ENCODE measurements around the gene RRP9. TPM values are rescaled to one million over a fixed set of nuclear protein-coding genes. Genes with fewer than 3 reads are reported as not detected.
"Not testable (repeated sequence)": the region's sequence is repeated elsewhere in the genome, so short reads cannot be mapped to it uniquely, and the experiment has no call there.

RRP9 gene
- total RNA-seq, 1 experiment from 2014 or later: 32.3 TPM

DNA sequence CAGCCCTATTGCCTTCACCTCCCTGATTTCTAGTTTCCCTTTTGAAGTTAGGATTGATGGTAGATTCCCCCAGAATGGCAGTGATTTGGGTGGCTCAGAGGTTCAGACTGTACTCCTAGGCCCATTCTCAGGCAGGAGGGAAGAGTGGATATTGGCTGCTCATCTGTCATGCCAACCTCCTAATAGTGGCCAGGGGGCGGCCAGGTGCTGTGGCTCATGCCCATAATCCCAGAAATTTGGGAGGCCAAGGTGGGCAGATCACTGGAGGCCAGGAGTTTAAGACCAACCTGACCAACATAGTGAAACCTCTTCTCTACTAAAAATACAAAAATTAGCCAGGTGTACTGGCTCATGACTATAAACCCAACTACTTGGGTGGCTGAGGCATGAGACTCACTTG is 11.3 kb downstream of the RRP9 start:
- ChIA-PET POLR2A (ENCODE audit: low non-redundant PET) (no interaction called here), CTCF (no interaction called here)
- TF ChIP-seq, protein P1, sequence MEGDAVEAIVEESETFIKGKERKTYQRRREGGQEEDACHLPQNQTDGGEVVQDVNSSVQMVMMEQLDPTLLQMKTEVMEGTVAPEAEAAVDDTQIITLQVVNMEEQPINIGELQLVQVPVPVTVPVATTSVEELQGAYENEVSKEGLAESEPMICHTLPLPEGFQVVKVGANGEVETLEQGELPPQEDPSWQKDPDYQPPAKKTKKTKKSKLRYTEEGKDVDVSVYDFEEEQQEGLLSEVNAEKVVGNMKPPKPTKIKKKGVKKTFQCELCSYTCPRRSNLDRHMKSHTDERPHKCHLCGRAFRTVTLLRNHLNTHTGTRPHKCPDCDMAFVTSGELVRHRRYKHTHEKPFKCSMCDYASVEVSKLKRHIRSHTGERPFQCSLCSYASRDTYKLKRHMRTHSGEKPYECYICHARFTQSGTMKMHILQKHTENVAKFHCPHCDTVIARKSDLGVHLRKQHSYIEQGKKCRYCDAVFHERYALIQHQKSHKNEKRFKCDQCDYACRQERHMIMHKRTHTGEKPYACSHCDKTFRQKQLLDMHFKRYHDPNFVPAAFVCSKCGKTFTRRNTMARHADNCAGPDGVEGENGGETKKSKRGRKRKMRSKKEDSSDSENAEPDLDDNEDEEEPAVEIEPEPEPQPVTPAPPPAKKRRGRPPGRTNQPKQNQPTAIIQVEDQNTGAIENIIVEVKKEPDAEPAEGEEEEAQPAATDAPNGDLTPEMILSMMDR (conservative IDR thresholded peaks at IDR 0.05; ENCODE audit: low read depth, low read length): no peak
- no peak for TF ChIP-seq EZH2 (IDR thresholded peaks at IDR 0.05; ENCODE audit: borderline replicate concordance, low read depth, low read length, poor library complexity, severe bottlenecking)

DNA sequence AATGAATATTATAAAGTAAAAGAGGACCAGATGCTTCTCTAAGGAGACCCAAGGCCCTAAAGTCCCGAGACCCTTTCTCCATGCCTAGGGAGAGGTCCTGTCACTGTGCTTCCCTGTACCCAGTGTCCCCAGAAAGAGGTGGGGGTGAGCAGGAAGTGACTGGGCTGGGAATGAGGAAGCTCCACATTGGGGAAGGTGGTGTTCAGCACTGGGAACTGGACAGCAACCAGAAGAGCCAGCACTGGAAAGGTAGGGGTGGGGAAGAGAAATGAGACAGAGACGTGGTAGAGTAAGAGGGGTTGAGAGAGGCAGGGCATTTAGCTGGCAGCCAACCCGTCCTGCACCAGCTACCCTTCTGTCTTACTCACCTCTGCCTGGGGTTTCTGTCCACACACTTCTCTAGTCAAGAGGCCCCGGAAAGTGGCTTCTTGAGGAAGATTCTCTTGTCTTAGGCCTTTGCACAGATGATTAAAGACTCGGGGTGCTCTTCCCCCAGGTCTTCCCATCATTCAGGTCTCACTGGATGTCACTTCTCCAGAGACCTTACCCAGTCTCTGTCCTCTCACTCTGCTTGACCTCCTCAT is 12.2 kb downstream of the RRP9 start:
- no peak for TF ChIP-seq EZH2 (IDR thresholded peaks at IDR 0.05; ENCODE audit: borderline replicate concordance, low read depth, low read length, poor library complexity, severe bottlenecking)
- TF ChIP-seq, protein P1 (conservative IDR thresholded peaks at IDR 0.05; ENCODE audit: low read depth, low read length): no peak
- no peaks in the 10 kb centered on the region for H3K36me3 ChIP-seq (ENCODE audit: insufficient read depth, low read length, poor library complexity, severe bottlenecking)
- no peak overlapping the region for H3K27ac ChIP-seq (ENCODE audit: low read depth, low read length, poor library complexity, severe bottlenecking)
- intact Hi-C loops (cut with micrococcal nuclease; ENCODE audit: unreplicated experiment): no loop called here
- no TSS peak for BruUV-seq (replicated peaks)
- H3K9me3 ChIP-seq (ENCODE audit: low read depth, low read length, poor library complexity, severe bottlenecking): no peaks in the 10 kb centered on the region
- DNase-seq (ENCODE audit: low spot score): no peak
- H3K4me3 ChIP-seq (ENCODE audit: low read depth, low read length, poor library complexity, severe bottlenecking): no peak overlapping the region
- ChIA-PET CTCF (no interaction called here), POLR2A (ENCODE audit: low non-redundant PET) (no interaction called here)
- H3K4me1 ChIP-seq (ENCODE audit: insufficient read depth, low read length, poor library complexity, severe bottlenecking): no peaks in the 10 kb centered on the region
- no peaks in the 10 kb centered on the region for H3K27me3 ChIP-seq (replicated peaks; ENCODE audit: insufficient read depth, low read depth, low read length, poor library complexity)

More for the DNA sequence above, 11.3 kb downstream of the RRP9 start:
- DNase-seq (ENCODE audit: low spot score): no peak
- Histone ChIP-seq H3K9me3 (ENCODE audit: low read depth, low read length, poor library complexity, severe bottlenecking) (no peaks in the 10 kb centered on the region), H3K27me3 (replicated peaks; ENCODE audit: insufficient read depth, low read depth, low read length, poor library complexity) (no peaks in the 10 kb centered on the region), H3K27ac (ENCODE audit: low read depth, low read length, poor library complexity, severe bottlenecking) (no peak overlapping the region), H3K36me3 (ENCODE audit: insufficient read depth, low read length, poor library complexity, severe bottlenecking) (no peaks in the 10 kb centered on the region), H3K4me1 (ENCODE audit: insufficient read depth, low read length, poor library complexity, severe bottlenecking) (no peaks in the 10 kb centered on the region), H3K4me3 (ENCODE audit: low read depth, low read length, poor library complexity, severe bottlenecking) (no peak overlapping the region)
- BruUV-seq (replicated peaks): no TSS peak
- intact Hi-C loops (cut with micrococcal nuclease; ENCODE audit: unreplicated experiment): no loop called here

DNA sequence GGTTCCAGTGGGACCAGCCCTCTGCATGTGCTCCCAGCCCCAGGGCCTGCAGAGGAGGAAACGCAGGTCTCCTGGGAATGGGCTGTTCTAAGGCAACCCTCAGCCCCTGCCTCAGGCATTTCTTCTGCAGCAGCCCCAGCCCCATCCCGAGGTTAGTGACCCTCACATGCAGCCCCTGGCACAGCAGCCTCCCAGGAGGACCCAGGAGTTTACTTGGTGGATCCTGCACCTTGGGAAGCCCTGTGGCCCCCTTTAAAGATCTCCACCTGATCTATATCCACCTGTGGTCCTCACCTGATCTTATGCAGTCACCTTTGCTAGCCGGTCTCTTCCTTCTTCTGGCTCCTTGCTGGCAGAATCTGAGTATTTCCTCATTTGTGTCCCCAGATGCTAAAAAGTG is 12.7 kb downstream of the RRP9 start:
- H3K9me3 ChIP-seq (ENCODE audit: low read depth, low read length, poor library complexity, severe bottlenecking); H3K27me3 ChIP-seq (replicated peaks; ENCODE audit: insufficient read depth, low read depth, low read length, poor library complexity); CTCF ChIA-PET; POLR2A ChIA-PET (ENCODE audit: low non-redundant PET); H3K4me3 ChIP-seq (ENCODE audit: low read depth, low read length, poor library complexity, severe bottlenecking); BruUV-seq (replicated peaks); H3K4me1 ChIP-seq (ENCODE audit: insufficient read depth, low read length, poor library complexity, severe bottlenecking); intact Hi-C loops (cut with micrococcal nuclease; ENCODE audit: unreplicated experiment); H3K27ac ChIP-seq (ENCODE audit: low read depth, low read length, poor library complexity, severe bottlenecking); DNase-seq (ENCODE audit: low spot score); H3K36me3 ChIP-seq (ENCODE audit: insufficient read depth, low read length, poor library complexity, severe bottlenecking): not testable (repeated sequence)

DNA sequence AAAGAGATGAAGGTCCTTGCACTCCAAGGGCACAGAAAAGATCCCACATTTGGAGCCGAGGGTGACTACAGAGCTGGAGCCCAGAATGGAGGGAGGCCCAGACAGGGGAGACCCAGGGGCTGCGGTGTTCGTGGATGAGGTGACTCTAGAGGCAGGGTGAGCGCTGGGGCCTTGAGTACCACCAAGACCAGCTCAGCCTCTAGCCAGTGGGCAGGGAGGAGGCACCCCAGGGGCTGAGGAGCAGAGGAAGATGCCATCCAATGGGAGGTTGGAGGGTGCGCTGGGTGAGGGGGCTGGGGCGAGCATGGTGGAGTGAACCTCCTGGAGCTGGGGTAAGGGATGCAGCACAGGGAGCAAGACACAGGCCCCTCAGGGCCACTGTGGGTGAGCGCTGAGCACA is 13.3 kb downstream of the RRP9 start:
- Histone ChIP-seq H3K4me3 (ENCODE audit: low read depth, low read length, poor library complexity, severe bottlenecking) (no peak overlapping the region), H3K9me3 (ENCODE audit: low read depth, low read length, poor library complexity, severe bottlenecking) (no peaks in the 10 kb centered on the region), H3K27me3 (replicated peaks; ENCODE audit: insufficient read depth, low read depth, low read length, poor library complexity) (no peaks in the 10 kb centered on the region), H3K4me1 (ENCODE audit: insufficient read depth, low read length, poor library complexity, severe bottlenecking) (no peaks in the 10 kb centered on the region), H3K27ac (ENCODE audit: low read depth, low read length, poor library complexity, severe bottlenecking) (no peak overlapping the region), H3K36me3 (ENCODE audit: insufficient read depth, low read length, poor library complexity, severe bottlenecking) (no peaks in the 10 kb centered on the region)
- POLR2A ChIA-PET (ENCODE audit: low non-redundant PET): no interaction called here
- intact Hi-C loops (cut with micrococcal nuclease; ENCODE audit: unreplicated experiment): no loop called here
- CTCF ChIA-PET: no interaction called here
- BruUV-seq (replicated peaks): no TSS peak
- DNase-seq (ENCODE audit: low spot score): no peak
- TF ChIP-seq EZH2 (IDR thresholded peaks at IDR 0.05; ENCODE audit: borderline replicate concordance, low read depth, low read length, poor library complexity, severe bottlenecking): no peak
- TF ChIP-seq, protein P1 (conservative IDR thresholded peaks at IDR 0.05; ENCODE audit: low read depth, low read length): no peak
